ENCODE data around the gene UGT1A10. TPM values are rescaled to one million over a fixed set of nuclear protein-coding genes. Genes with fewer than 3 reads are reported as not detected.

UGT1A10 gene
- polyA plus RNA-seq, 1 donor from 2014 or later = not detected

- Histone ChIP-seq H2AFZ (ENCODE audit: low read depth, low read length) (no peak overlapping the region), H3K36me3 (ENCODE audit: insufficient read depth, low read length) (no peaks in the 10 kb centered on the region), H3K79me2 (replicated peaks; ENCODE audit: insufficient read depth, low read length) (no peaks in the 10 kb centered on the region), H3K4me2 (ENCODE audit: low read length) (no peak overlapping the region), H3K9ac (ENCODE audit: low read length) (no peak overlapping the region), H3K27ac (ENCODE audit: low read length) (no peak overlapping the region), H3K4me3 (ENCODE audit: low read length) (no peak overlapping the region), H3K27me3 (ENCODE audit: insufficient read depth, low read depth, low read length) (no peaks in the 10 kb centered on the region), H3F3A (ENCODE audit: insufficient read depth, low read length, poor library complexity, severe bottlenecking) (no peaks in the 10 kb centered on the region), H3K9me2 (ENCODE audit: insufficient read depth, low read length) (no peaks in the 10 kb centered on the region), H4K20me1 (ENCODE audit: insufficient read depth) (no peaks in the 10 kb centered on the region), H3K9me3 (ENCODE audit: low read length) (no peaks in the 10 kb centered on the region)
- no peak for TF ChIP-seq TAF1 (IDR thresholded peaks at IDR 0.05; ENCODE audit: low read depth)
These were observed 8.8 kb upstream of the UGT1A10 start for GRCh38 chr2:233627331-233628025.

- no peak overlapping the region for H3K27ac ChIP-seq (ENCODE audit: low read length)
- H3K27me3 ChIP-seq (ENCODE audit: insufficient read depth, low read depth, low read length) = no peaks in the 10 kb centered on the region
- no peak overlapping the region for H3K4me3 ChIP-seq (ENCODE audit: low read length)
- no peaks in the 10 kb centered on the region for H3K36me3 ChIP-seq (ENCODE audit: insufficient read depth, low read length)
- no peak overlapping the region for H3K4me2 ChIP-seq (ENCODE audit: low read length)
- H3K9me2 ChIP-seq (ENCODE audit: insufficient read depth, low read length) = no peaks in the 10 kb centered on the region
- no peak overlapping the region for H3K9ac ChIP-seq (ENCODE audit: low read length)
- no peak overlapping the region for H2AFZ ChIP-seq (ENCODE audit: low read depth, low read length)
- H3F3A ChIP-seq (ENCODE audit: insufficient read depth, low read length, poor library complexity, severe bottlenecking) = no peaks in the 10 kb centered on the region
- no peaks in the 10 kb centered on the region for H3K79me2 ChIP-seq (replicated peaks; ENCODE audit: insufficient read depth, low read length)
- H3K9me3 ChIP-seq (ENCODE audit: low read length) = no peaks in the 10 kb centered on the region
- H4K20me1 ChIP-seq (ENCODE audit: insufficient read depth) = no peaks in the 10 kb centered on the region
- TF ChIP-seq, protein P1, sequence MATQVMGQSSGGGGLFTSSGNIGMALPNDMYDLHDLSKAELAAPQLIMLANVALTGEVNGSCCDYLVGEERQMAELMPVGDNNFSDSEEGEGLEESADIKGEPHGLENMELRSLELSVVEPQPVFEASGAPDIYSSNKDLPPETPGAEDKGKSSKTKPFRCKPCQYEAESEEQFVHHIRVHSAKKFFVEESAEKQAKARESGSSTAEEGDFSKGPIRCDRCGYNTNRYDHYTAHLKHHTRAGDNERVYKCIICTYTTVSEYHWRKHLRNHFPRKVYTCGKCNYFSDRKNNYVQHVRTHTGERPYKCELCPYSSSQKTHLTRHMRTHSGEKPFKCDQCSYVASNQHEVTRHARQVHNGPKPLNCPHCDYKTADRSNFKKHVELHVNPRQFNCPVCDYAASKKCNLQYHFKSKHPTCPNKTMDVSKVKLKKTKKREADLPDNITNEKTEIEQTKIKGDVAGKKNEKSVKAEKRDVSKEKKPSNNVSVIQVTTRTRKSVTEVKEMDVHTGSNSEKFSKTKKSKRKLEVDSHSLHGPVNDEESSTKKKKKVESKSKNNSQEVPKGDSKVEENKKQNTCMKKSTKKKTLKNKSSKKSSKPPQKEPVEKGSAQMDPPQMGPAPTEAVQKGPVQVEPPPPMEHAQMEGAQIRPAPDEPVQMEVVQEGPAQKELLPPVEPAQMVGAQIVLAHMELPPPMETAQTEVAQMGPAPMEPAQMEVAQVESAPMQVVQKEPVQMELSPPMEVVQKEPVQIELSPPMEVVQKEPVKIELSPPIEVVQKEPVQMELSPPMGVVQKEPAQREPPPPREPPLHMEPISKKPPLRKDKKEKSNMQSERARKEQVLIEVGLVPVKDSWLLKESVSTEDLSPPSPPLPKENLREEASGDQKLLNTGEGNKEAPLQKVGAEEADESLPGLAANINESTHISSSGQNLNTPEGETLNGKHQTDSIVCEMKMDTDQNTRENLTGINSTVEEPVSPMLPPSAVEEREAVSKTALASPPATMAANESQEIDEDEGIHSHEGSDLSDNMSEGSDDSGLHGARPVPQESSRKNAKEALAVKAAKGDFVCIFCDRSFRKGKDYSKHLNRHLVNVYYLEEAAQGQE (IDR thresholded peaks at IDR 0.05; ENCODE audit: borderline replicate concordance) = no peak
- TF ChIP-seq, protein P2, sequence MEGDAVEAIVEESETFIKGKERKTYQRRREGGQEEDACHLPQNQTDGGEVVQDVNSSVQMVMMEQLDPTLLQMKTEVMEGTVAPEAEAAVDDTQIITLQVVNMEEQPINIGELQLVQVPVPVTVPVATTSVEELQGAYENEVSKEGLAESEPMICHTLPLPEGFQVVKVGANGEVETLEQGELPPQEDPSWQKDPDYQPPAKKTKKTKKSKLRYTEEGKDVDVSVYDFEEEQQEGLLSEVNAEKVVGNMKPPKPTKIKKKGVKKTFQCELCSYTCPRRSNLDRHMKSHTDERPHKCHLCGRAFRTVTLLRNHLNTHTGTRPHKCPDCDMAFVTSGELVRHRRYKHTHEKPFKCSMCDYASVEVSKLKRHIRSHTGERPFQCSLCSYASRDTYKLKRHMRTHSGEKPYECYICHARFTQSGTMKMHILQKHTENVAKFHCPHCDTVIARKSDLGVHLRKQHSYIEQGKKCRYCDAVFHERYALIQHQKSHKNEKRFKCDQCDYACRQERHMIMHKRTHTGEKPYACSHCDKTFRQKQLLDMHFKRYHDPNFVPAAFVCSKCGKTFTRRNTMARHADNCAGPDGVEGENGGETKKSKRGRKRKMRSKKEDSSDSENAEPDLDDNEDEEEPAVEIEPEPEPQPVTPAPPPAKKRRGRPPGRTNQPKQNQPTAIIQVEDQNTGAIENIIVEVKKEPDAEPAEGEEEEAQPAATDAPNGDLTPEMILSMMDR (IDR thresholded peaks at IDR 0.05; ENCODE audit: poor library complexity, severe bottlenecking) = no peak
- no peak for TF ChIP-seq RAD21 (conservative IDR thresholded peaks at IDR 0.05)
- TF ChIP-seq POLR2AphosphoS5 (IDR thresholded peaks at IDR 0.05) = no peak
- no peak for TF ChIP-seq MXI1 (conservative IDR thresholded peaks at IDR 0.05; ENCODE audit: poor library complexity, severe bottlenecking)
- TF ChIP-seq EP300 (conservative IDR thresholded peaks at IDR 0.05; ENCODE audit: poor library complexity, severe bottlenecking) = no peak
- TF ChIP-seq SMC3 (conservative IDR thresholded peaks at IDR 0.05; ENCODE audit: poor library complexity) = no peak
- TF ChIP-seq EZH2 (IDR thresholded peaks at IDR 0.05; ENCODE audit: borderline replicate concordance, insufficient read depth, low read length, poor library complexity, severe bottlenecking) = no peak
- TF ChIP-seq TAF1 (IDR thresholded peaks at IDR 0.05; ENCODE audit: low read depth) = no peak
These were observed 2.6 kb downstream of the UGT1A10 start for GRCh38 chr2:233638836-233639235.

Measured in neural cell (in vitro differentiated cells).